Transverse colon (tissue), 4 donors: ENCODE results near the gene RHOV. TPM values are rescaled to one million over a fixed set of nuclear protein-coding genes. Genes with fewer than 3 reads are reported as not detected.

Source experiments
- DNase-seq: peaks from one replicate; pipeline ENCODE4 v3.0.0-alpha.2; 2019
- H3K27ac ChIP-seq, 4 donors: fragments of 200-600 bp; sonication (generic); 2 replicates each; pipeline ENCODE4 v1.5.1; 2016 to 2018; ENCODE audit warnings: inconsistent platforms in 4 of 4
- H3K27me3 ChIP-seq: fragments of 200-600 bp; sonication (generic); 2 replicates; pipeline ENCODE4 v1.5.1; 2017; ENCODE audit warnings: inconsistent platforms
- H3K36me3 ChIP-seq, 4 donors: fragments of 200-600 bp; sonication (generic); 2 replicates each; pipeline ENCODE4 v1.5.1; 2017 to 2019; ENCODE audit warnings: inconsistent platforms in 4 of 4
- H3K4me1 ChIP-seq, 4 donors: fragments of 200-600 bp; sonication (generic); 2 replicates each; pipeline ENCODE4 v1.5.1; 2017 to 2020; ENCODE audit warnings: inconsistent platforms in 4 of 4
- H3K4me3 ChIP-seq, 4 donors: fragments of 200-600 bp; sonication (generic); 1 replicate in 1 of 4; 2 replicates in 3 of 4; pipeline versions ENCODE4 v1.5.1 to v1.6.1; 2017 to 2019; ENCODE audit warnings: inconsistent platforms in 4 of 4
- H3K9me3 ChIP-seq, 2 donors: fragments of 200-600 bp; sonication (generic); 2 replicates each; pipeline ENCODE4 v1.5.1; 2017 to 2019; ENCODE audit warnings: inconsistent platforms in 2 of 2
- CTCF ChIP-seq, 5 experiments: fragments of 200-600 bp in 3 of 5; fragments of 450-650 bp in 2 of 5; sonication (generic) in 3 of 5; IDR thresholded peaks; 1 replicate in 2 of 5; 2 replicates in 3 of 5; pipeline ENCODE4 v1.5.1; 2016 to 2017; ENCODE audit warnings: antibody characterized with exemption in 5 of 5, inconsistent platforms in 3 of 5, mild to moderate bottlenecking in 2 of 5, moderate library complexity in 1 of 5
- EP300 ChIP-seq: sonication (generic); formaldehyde crosslinking; IDR thresholded peaks from one replicate; pipeline ENCODE4 v1.6.1; 2017; ENCODE audit warnings: antibody characterized with exemption, low read depth
- POLR2A ChIP-seq: fragments of 450-650 bp; IDR thresholded peaks from one replicate; pipeline ENCODE4 v1.6.1; 2016; ENCODE audit warnings: antibody characterized with exemption, mild to moderate bottlenecking, moderate library complexity
- POLR2AphosphoS5 ChIP-seq, 3 donors: sonication (generic); formaldehyde crosslinking; IDR thresholded peaks; one replicate each; pipeline ENCODE4 v1.6.1; 2016; ENCODE audit warnings: antibody characterized with exemption in 3 of 3
- WGBS, 2 donors: methylation state at CpG; one replicate each; pipeline ENCODE4 v1.1.5; 2018; ENCODE audit warnings: low coverage in 1 of 2; 5-methylcytosine and 5-hydroxymethylcytosine counted together
- in situ Hi-C, 4 donors: fragments of 200-750 bp; cut with MboI; loops; one replicate each; pipeline versions ENCODE4 v1.15.0 to v1.15.1; 2017; ENCODE audit warnings: low sequenced_read_pairs in 3 of 4, low pct_ligation_motif_present in 1 of 4, low pct_unique_long_range_greater_than_20kb in 1 of 4
- intact Hi-C: fragments of 100-400 bp; cut with DNase I; formaldehyde crosslinking; loops from one replicate; pipeline ENCODE4 v1.15.1; 2023; ENCODE audit warnings: low total_unique reads
- total RNA-seq, 4 donors: library from RNA; depleted of rRNA; stranded (reverse); fragments of >200 nt; gene quantifications; one replicate each; pipeline ENCODE4 v1.1.0, GENCODE V29; 2016

RHOV gene
- total RNA-seq, 4 donors from 2014 or later: 2.7 to 6.7 (median 4.0) TPM

DNA sequence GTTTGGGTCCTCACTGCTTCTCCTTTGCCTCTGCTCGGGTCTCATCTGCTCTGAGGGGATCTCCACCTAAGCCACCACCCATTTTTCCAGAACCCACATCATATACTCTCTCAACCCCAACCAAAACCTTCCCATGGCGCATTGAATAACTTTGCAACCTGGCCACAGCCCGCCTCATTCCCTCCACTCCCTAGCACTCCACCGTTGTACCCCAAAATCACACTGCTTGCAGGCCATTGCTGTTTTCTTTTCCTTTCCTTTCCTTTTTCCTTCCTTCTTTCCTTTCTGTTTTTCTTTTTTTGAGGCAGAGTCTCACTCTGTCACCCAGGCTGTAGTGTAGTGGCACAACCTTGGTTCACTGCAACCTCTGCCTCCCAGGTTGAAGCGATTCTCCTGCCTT is 17.1 kb upstream of the RHOV start:
- in situ Hi-C loops (loop anchor here (5.0 to 25.0 kb wide), 2 partner anchors 34 to 204 kb away; partner anchors contain the start of gene RAD51 (in 3 of the 4)), intact Hi-C loops (no loop called here)
- WGBS, 2 donors: 82 to 88% methylated on average over 5 of the region's 5 CpGs
- DNase-seq: no peak
- TF ChIP-seq EP300: no peak
- no peak for TF ChIP-seq POLR2A
- TF ChIP-seq POLR2AphosphoS5 (IDR thresholded peaks at IDR 0.05): no peak
- no peak for TF ChIP-seq CTCF (IDR thresholded peaks at IDR 0.05)
- Histone ChIP-seq H3K27ac (peak overlapping the region in 3 of 4 donors; percentile 14 to 53 (median 48)), H3K27me3 (no peaks in the 10 kb centered on the region), H3K4me1 (peaks cover 6 to 35% (median 21%) of the 10 kb centered on the region in 4 donors), H3K36me3 (no peaks in the 10 kb centered on the region), H3K4me3 (no peak overlapping the region), H3K9me3 (no peaks in the 10 kb centered on the region)

- in situ Hi-C loops (loop anchor here in 3 of 4 donors (25.0 kb wide), 1 partner anchor 202 kb away; the partner anchor contains the start of gene RAD51 (in 3 of the 3)), intact Hi-C loops (no loop called here)
- DNase-seq: no peak
- Histone ChIP-seq H3K27ac (no peak overlapping the region), H3K4me1 (peaks cover 4 to 22% (median 11%) of the 10 kb centered on the region in 4 donors), H3K4me3 (no peak overlapping the region), H3K27me3 (no peaks in the 10 kb centered on the region), H3K9me3 (no peaks in the 10 kb centered on the region), H3K36me3 (no peaks in the 10 kb centered on the region)
- TF ChIP-seq POLR2AphosphoS5 (IDR thresholded peaks at IDR 0.05): no peak
- TF ChIP-seq POLR2A: no peak
These were observed 15.1 kb upstream of the RHOV start for GRCh38 chr15:40889112-40889511.

- Histone ChIP-seq H3K4me3 (no peak overlapping the region), H3K27ac (no peak overlapping the region), H3K27me3 (no peaks in the 10 kb centered on the region), H3K9me3 (no peaks in the 10 kb centered on the region), H3K36me3 (no peaks in the 10 kb centered on the region), H3K4me1 (peaks cover 0 to 2% (median 0%) of the 10 kb centered on the region in 4 donors)
- TF ChIP-seq POLR2A (no peak), POLR2AphosphoS5 (IDR thresholded peaks at IDR 0.05) (no peak), CTCF (IDR thresholded peaks at IDR 0.05) (no peak), EP300 (no peak)
- intact Hi-C loops (no loop called here), in situ Hi-C loops (loop anchor here in 3 of 4 donors (25.0 kb wide), 1 partner anchor 199 kb away; the partner anchor contains the start of gene RAD51 (in 3 of the 3))
- no peak for DNase-seq
- 79 to 100% methylated on average over 1 of the region's 1 CpG for WGBS, 2 donors
These were observed 12.6 kb upstream of the RHOV start for GRCh38 chr15:40886586-40886985.

DNA sequence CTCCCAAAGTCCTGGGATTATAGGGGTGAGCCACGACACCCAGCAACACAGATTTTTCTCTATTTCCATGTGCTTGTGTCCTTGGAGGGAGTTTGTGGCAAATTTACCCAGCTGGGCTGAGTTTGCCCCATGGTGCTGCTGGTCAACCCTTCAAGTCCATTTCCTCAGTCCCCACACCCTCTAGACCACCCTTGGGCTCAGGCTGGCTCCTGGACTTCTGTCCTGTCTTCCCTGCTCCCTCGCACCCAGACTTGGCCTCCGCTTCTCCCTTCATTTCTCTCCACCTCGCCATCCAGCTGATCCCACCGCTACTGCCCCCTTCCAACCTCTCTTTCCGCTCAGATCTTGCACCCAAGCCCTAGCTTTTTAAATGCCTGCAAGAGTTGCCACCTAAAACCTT is 7.3 kb upstream of the RHOV start:
- Histone ChIP-seq H3K27me3 (no peaks in the 10 kb centered on the region), H3K27ac (no peak overlapping the region), H3K36me3 (no peaks in the 10 kb centered on the region), H3K4me1 (peaks cover 0 to 13% (median 7%) of the 10 kb centered on the region in 4 donors), H3K4me3 (no peak overlapping the region), H3K9me3 (no peaks in the 10 kb centered on the region)
- intact Hi-C loops: no loop called here
- DNase-seq: no peak
- TF ChIP-seq POLR2A (no peak), POLR2AphosphoS5 (IDR thresholded peaks at IDR 0.05) (no peak), EP300 (no peak), CTCF (IDR thresholded peaks at IDR 0.05) (no peak)
- in situ Hi-C loops: loop anchor here in 3 of 4 donors (25.0 kb wide), 1 partner anchor 194 kb away; the partner anchor contains the start of gene RAD51 (in 3 of the 3)
- 89 to 93% methylated on average over 3 to 6 of the region's 6 CpGs for WGBS, 2 donors
